Coronary artery (tissue), 2 donors: Measurements from ENCODE around the gene RPRD1B.

Experiments
- DNase-seq: peaks from one replicate; pipeline ENCODE4 v3.0.0-alpha.2; 2017; ENCODE audit warnings: low spot score
- H3K27ac ChIP-seq, 2 donors: fragments of 200-600 bp; sonication (generic); one replicate each; pipeline ENCODE4 v1.5.1; 2016 to 2019
- H3K4me3 ChIP-seq: fragments of 200-600 bp; sonication (generic); 2 replicates; pipeline ENCODE4 v1.5.1; 2016; ENCODE audit warnings: mild to moderate bottlenecking, moderate library complexity
- CTCF ChIP-seq: fragments of 200-600 bp; sonication (generic); IDR thresholded peaks from one replicate; pipeline ENCODE4 v1.5.1; 2019; ENCODE audit warnings: antibody characterized with exemption

RPRD1B gene

GRCh38 chr20:38109591-38110524, 76.3 kb downstream of the RPRD1B start:
- H3K4me3 ChIP-seq: no peak overlapping the region
- DNase-seq: peak; percentile 90
- TF ChIP-seq CTCF: no peak
- H3K27ac ChIP-seq: peak overlapping the region; percentile 77 to 92

GRCh38 chr20:38110525-38111178, 77.1 kb downstream of the RPRD1B start:
- peak overlapping the region; percentile 77 to 92 for H3K27ac ChIP-seq
- no peak for TF ChIP-seq CTCF
- H3K4me3 ChIP-seq: no peak overlapping the region
- no peak for DNase-seq

GRCh38 chr20:38111366-38112232, 78.1 kb downstream of the RPRD1B start:
- no peak for TF ChIP-seq CTCF
- H3K27ac ChIP-seq: peak overlapping the region; percentile 77 to 92

GRCh38 chr20:38112261-38112929, 78.8 kb downstream of the RPRD1B start:
- no peak for TF ChIP-seq CTCF
- no peak for DNase-seq
- no peak overlapping the region for H3K4me3 ChIP-seq
- peak overlapping the region; percentile 1 to 54 for H3K27ac ChIP-seq

More at GRCh38 chr20:38111366-38112232, 78.1 kb downstream of the RPRD1B start:
- DNase-seq: no peak
- H3K4me3 ChIP-seq: no peak overlapping the region

- no peak for DNase-seq
- Histone ChIP-seq H3K4me3 (no peak overlapping the region), H3K27ac (peak overlapping the region; percentile 1 to 54)
- TF ChIP-seq CTCF: no peak
These were observed 79.4 kb downstream of the RPRD1B start for GRCh38 chr20:38112930-38113294.
